Measurements from ENCODE around the gene ADAM30.

ADAM30 gene

GRCh38 chr1:119878171-119878570 lies 18.1 kb downstream of the ADAM30 start:
- H3K9me2 ChIP-seq (replicated peaks; ENCODE audit: insufficient read depth, low read length) = no peaks in the 10 kb centered on the region
- no peaks in the 10 kb centered on the region for H4K20me1 ChIP-seq (ENCODE audit: low read depth, low read length)
- no peak for TF ChIP-seq CTCF (IDR thresholded peaks at IDR 0.05; ENCODE audit: insufficient read depth, low read length, poor library complexity, severe bottlenecking)
- no peak for TF ChIP-seq EZH2phosphoT487 (conservative IDR thresholded peaks at IDR 0.05; ENCODE audit: low read length)

GRCh38 chr1:119874186-119874585 lies 22.1 kb downstream of the ADAM30 start:
- Histone ChIP-seq H3K36me3 (ENCODE audit: low read length) (no peaks in the 10 kb centered on the region), H3K4me2 (ENCODE audit: low read depth, low read length, poor library complexity, severe bottlenecking) (no peak overlapping the region), H3K79me2 (ENCODE audit: insufficient read depth, low read length) (no peaks in the 10 kb centered on the region), H3K9ac (ENCODE audit: low read length) (no peak overlapping the region), H3K27ac (ENCODE audit: low read depth, low read length) (no peak overlapping the region), H4K20me1 (ENCODE audit: low read depth, low read length) (no peaks in the 10 kb centered on the region), H3K9me3 (ENCODE audit: insufficient read depth, low read length) (no peaks in the 10 kb centered on the region), H3K4me3 (ENCODE audit: insufficient read depth, low read length, poor library complexity, severe bottlenecking) (no peak overlapping the region), H3F3A (ENCODE audit: insufficient read depth) (no peaks in the 10 kb centered on the region), H3K9me2 (replicated peaks; ENCODE audit: insufficient read depth, low read length) (no peaks in the 10 kb centered on the region), H3K27me3 (ENCODE audit: low read length) (no peaks in the 10 kb centered on the region), H2AFZ (ENCODE audit: low read depth, low read length, severe bottlenecking) (no peak overlapping the region)
- TF ChIP-seq EZH2phosphoT487 (conservative IDR thresholded peaks at IDR 0.05; ENCODE audit: low read length) = no peak
- TF ChIP-seq CTCF (IDR thresholded peaks at IDR 0.05; ENCODE audit: insufficient read depth, low read length, poor library complexity, severe bottlenecking) = no peak

More at GRCh38 chr1:119878171-119878570, 18.1 kb downstream of the ADAM30 start:
- H3K36me3 ChIP-seq (ENCODE audit: low read length) = no peaks in the 10 kb centered on the region
- no peak overlapping the region for H3K9ac ChIP-seq (ENCODE audit: low read length)
- H3K9me3 ChIP-seq (ENCODE audit: insufficient read depth, low read length) = no peaks in the 10 kb centered on the region
- no peaks in the 10 kb centered on the region for H3F3A ChIP-seq (ENCODE audit: insufficient read depth)
- H3K4me3 ChIP-seq (ENCODE audit: insufficient read depth, low read length, poor library complexity, severe bottlenecking) = no peak overlapping the region
- no peak overlapping the region for H3K4me2 ChIP-seq (ENCODE audit: low read depth, low read length, poor library complexity, severe bottlenecking)
- H3K27me3 ChIP-seq (ENCODE audit: low read length) = no peaks in the 10 kb centered on the region
- H3K27ac ChIP-seq (ENCODE audit: low read depth, low read length) = no peak overlapping the region
- H3K79me2 ChIP-seq (ENCODE audit: insufficient read depth, low read length) = no peaks in the 10 kb centered on the region
- no peak overlapping the region for H2AFZ ChIP-seq (ENCODE audit: low read depth, low read length, severe bottlenecking)

- Histone ChIP-seq H3K9me3 (ENCODE audit: insufficient read depth, low read length) (no peaks in the 10 kb centered on the region), H3K79me2 (ENCODE audit: insufficient read depth, low read length) (no peaks in the 10 kb centered on the region), H4K20me1 (ENCODE audit: low read depth, low read length) (no peaks in the 10 kb centered on the region), H3F3A (ENCODE audit: insufficient read depth) (no peaks in the 10 kb centered on the region), H3K4me3 (ENCODE audit: insufficient read depth, low read length, poor library complexity, severe bottlenecking) (no peak overlapping the region), H3K9me2 (replicated peaks; ENCODE audit: insufficient read depth, low read length) (no peaks in the 10 kb centered on the region), H3K36me3 (ENCODE audit: low read length) (no peaks in the 10 kb centered on the region), H2AFZ (ENCODE audit: low read depth, low read length, severe bottlenecking) (no peak overlapping the region), H3K27ac (ENCODE audit: low read depth, low read length) (no peak overlapping the region), H3K9ac (ENCODE audit: low read length) (no peak overlapping the region), H3K27me3 (ENCODE audit: low read length) (no peaks in the 10 kb centered on the region), H3K4me2 (ENCODE audit: low read depth, low read length, poor library complexity, severe bottlenecking) (no peak overlapping the region)
- TF ChIP-seq EZH2phosphoT487 (conservative IDR thresholded peaks at IDR 0.05; ENCODE audit: low read length) = no peak
- TF ChIP-seq CTCF (IDR thresholded peaks at IDR 0.05; ENCODE audit: insufficient read depth, low read length, poor library complexity, severe bottlenecking) = no peak
These were observed 22.9 kb downstream of the ADAM30 start for GRCh38 chr1:119873135-119874015.

Measured in SU-DHL-6 (cell line).